ENCODE data around the gene TPBG. TPM values are rescaled to one million over a fixed set of nuclear protein-coding genes. Genes with fewer than 3 reads are reported as not detected.

The TPBG gene
- total RNA-seq (not detected), polyA plus RNA-seq (2.0 TPM)

GRCh38 chr6:82363428-82364086, at the start of gene TPBG:
Gene TPBG (plus strand): TSS chr6:82363817. CDS start chr6:82364962, 1,145 bp downstream.
- ChIA-PET POLR2A (no interaction called here), CTCF (interaction anchor here (0.5 kb wide), 1 partner anchor 529 kb away, joined by 3 read pairs; no protein-coding TSS in a partner anchor)
- H3K27me3 ChIP-seq (ENCODE audit: insufficient read depth, low read length, poor library complexity, severe bottlenecking), result peaks cover 20% of the 10 kb centered on the region
- no peaks in the 10 kb centered on the region for H3K36me3 ChIP-seq (ENCODE audit: insufficient read depth, low read length)
- Mint-ChIP-seq H3K27me3 (peaks cover 32 to 52% of the 10 kb centered on the region in 2 donors), H3K27ac (peak within 1 kb of the TSS in 6 of 8 donors; percentile 2 to 68 (median 49)), H3K36me3 (no peaks in the 10 kb centered on the region), H3K4me3 (peak within 1 kb of the TSS; percentile 79 to 90 (median 86)), H3K9me3 (no peaks in the 10 kb centered on the region), H3K4me1 (peaks cover 16 to 33% (median 21%) of the 10 kb centered on the region in 3 donors)
- DNase-seq, result peak in 2 of 5 donors; percentile 4 to 29
- no peak within 1 kb of the TSS for H3K27ac ChIP-seq (ENCODE audit: low read depth, low read length)
- H3K4me3 ChIP-seq (ENCODE audit: low read length), result peak within 1 kb of the TSS; percentile 41
- H3K4me1 ChIP-seq (ENCODE audit: insufficient read depth, low read length), result peaks cover 5% of the 10 kb centered on the region
- H3K9me3 ChIP-seq (ENCODE audit: low read length), result no peaks in the 10 kb centered on the region

GRCh38 chr6:82322386-82322785, 41.2 kb upstream of the TPBG start:
- Mint-ChIP-seq H3K4me3 (no peak overlapping the region), H3K27me3 (peaks cover 1 to 5% of the 10 kb centered on the region in 2 donors), H3K9me3 (no peaks in the 10 kb centered on the region), H3K36me3 (no peaks in the 10 kb centered on the region), H3K4me1 (no peaks in the 10 kb centered on the region), H3K27ac (no peak overlapping the region)
- H3K27me3 ChIP-seq (ENCODE audit: insufficient read depth, low read length, poor library complexity, severe bottlenecking), result no peaks in the 10 kb centered on the region
- H3K9me3 ChIP-seq (ENCODE audit: low read length), result no peaks in the 10 kb centered on the region
- no peak for DNase-seq
- no peaks in the 10 kb centered on the region for H3K36me3 ChIP-seq (ENCODE audit: insufficient read depth, low read length)
- POLR2A ChIA-PET, result no interaction called here
- H3K27ac ChIP-seq (ENCODE audit: low read depth, low read length), result no peak overlapping the region
- H3K4me3 ChIP-seq (ENCODE audit: low read length), result no peak overlapping the region
- no peaks in the 10 kb centered on the region for H3K4me1 ChIP-seq (ENCODE audit: insufficient read depth, low read length)
- CTCF ChIA-PET, result no interaction called here

- DNase-seq, result no peak
- Mint-ChIP-seq H3K27me3 (peaks cover 5 to 23% of the 10 kb centered on the region in 2 donors), H3K4me3 (no peak overlapping the region), H3K36me3 (no peaks in the 10 kb centered on the region), H3K4me1 (no peaks in the 10 kb centered on the region), H3K27ac (no peak overlapping the region), H3K9me3 (no peaks in the 10 kb centered on the region)
- Histone ChIP-seq H3K4me1 (ENCODE audit: insufficient read depth, low read length) (no peaks in the 10 kb centered on the region), H3K27ac (ENCODE audit: low read depth, low read length) (no peak overlapping the region), H3K4me3 (ENCODE audit: low read length) (no peak overlapping the region), H3K9me3 (ENCODE audit: low read length) (no peaks in the 10 kb centered on the region), H3K36me3 (ENCODE audit: insufficient read depth, low read length) (no peaks in the 10 kb centered on the region), H3K27me3 (ENCODE audit: insufficient read depth, low read length, poor library complexity, severe bottlenecking) (no peaks in the 10 kb centered on the region)
- ChIA-PET CTCF (no interaction called here), POLR2A (no interaction called here)
Measured at GRCh38 chr6:82329766-82330165, 33.9 kb upstream of the TPBG start.

- Mint-ChIP-seq H3K27ac (no peak overlapping the region), H3K9me3 (no peaks in the 10 kb centered on the region), H3K27me3 (peaks cover 5 to 26% of the 10 kb centered on the region in 2 donors), H3K4me1 (no peaks in the 10 kb centered on the region), H3K4me3 (no peak overlapping the region), H3K36me3 (no peaks in the 10 kb centered on the region)
- no peak for DNase-seq
- Histone ChIP-seq H3K36me3 (ENCODE audit: insufficient read depth, low read length) (no peaks in the 10 kb centered on the region), H3K4me1 (ENCODE audit: insufficient read depth, low read length) (no peaks in the 10 kb centered on the region), H3K4me3 (ENCODE audit: low read length) (no peak overlapping the region), H3K9me3 (ENCODE audit: low read length) (no peaks in the 10 kb centered on the region), H3K27ac (ENCODE audit: low read depth, low read length) (no peak overlapping the region), H3K27me3 (ENCODE audit: insufficient read depth, low read length, poor library complexity, severe bottlenecking) (no peaks in the 10 kb centered on the region)
- POLR2A ChIA-PET, result no interaction called here
- CTCF ChIA-PET, result no interaction called here
Measured at GRCh38 chr6:82330171-82330804, 33.3 kb upstream of the TPBG start.

- Histone ChIP-seq H3K9me3 (ENCODE audit: low read length) (no peaks in the 10 kb centered on the region), H3K4me1 (ENCODE audit: insufficient read depth, low read length) (no peaks in the 10 kb centered on the region), H3K36me3 (ENCODE audit: insufficient read depth, low read length) (no peaks in the 10 kb centered on the region), H3K27me3 (ENCODE audit: insufficient read depth, low read length, poor library complexity, severe bottlenecking) (no peaks in the 10 kb centered on the region), H3K27ac (ENCODE audit: low read depth, low read length) (no peak overlapping the region), H3K4me3 (ENCODE audit: low read length) (no peak overlapping the region)
- Mint-ChIP-seq H3K4me1 (no peaks in the 10 kb centered on the region), H3K27me3 (peaks cover 5 to 26% of the 10 kb centered on the region in 2 donors), H3K27ac (no peak overlapping the region), H3K4me3 (no peak overlapping the region), H3K9me3 (no peaks in the 10 kb centered on the region), H3K36me3 (no peaks in the 10 kb centered on the region)
- no peak for DNase-seq
- ChIA-PET POLR2A (no interaction called here), CTCF (no interaction called here)
Measured at GRCh38 chr6:82331031-82331773, 32.4 kb upstream of the TPBG start.

- no peaks in the 10 kb centered on the region for H3K9me3 Mint-ChIP-seq
- H3K27ac Mint-ChIP-seq, result no peak overlapping the region
- CTCF ChIA-PET, result interaction anchor here (1.2 kb wide), 1 partner anchor 10 kb away, joined by 3 read pairs; no protein-coding TSS in a partner anchor
Measured at GRCh38 chr6:82333781-82334180, 29.8 kb upstream of the TPBG start.

GRCh38 chr6:82337688-82338257, 25.8 kb upstream of the TPBG start:
- Mint-ChIP-seq H3K27me3 (peaks cover 8% of the 10 kb centered on the region in 2 donors), H3K27ac (no peak overlapping the region), H3K4me1 (no peaks in the 10 kb centered on the region), H3K9me3 (peaks cover 0 to 10% (median 6%) of the 10 kb centered on the region in 5 donors), H3K4me3 (no peak overlapping the region), H3K36me3 (peaks cover 0 to 17% (median 0%) of the 10 kb centered on the region in 3 donors)
- POLR2A ChIA-PET, result no interaction called here
- H3K27ac ChIP-seq (ENCODE audit: low read depth, low read length), result no peak overlapping the region
- H3K4me1 ChIP-seq (ENCODE audit: insufficient read depth, low read length), result no peaks in the 10 kb centered on the region
- H3K36me3 ChIP-seq (ENCODE audit: insufficient read depth, low read length), result no peaks in the 10 kb centered on the region
- H3K9me3 ChIP-seq (ENCODE audit: low read length), result no peaks in the 10 kb centered on the region
- H3K27me3 ChIP-seq (ENCODE audit: insufficient read depth, low read length, poor library complexity, severe bottlenecking), result no peaks in the 10 kb centered on the region
- DNase-seq, result no peak
- CTCF ChIA-PET, result no interaction called here
- H3K4me3 ChIP-seq (ENCODE audit: low read length), result no peak overlapping the region

More at GRCh38 chr6:82333781-82334180, 29.8 kb upstream of the TPBG start:
- no peaks in the 10 kb centered on the region for H3K36me3 Mint-ChIP-seq
- peaks cover 6 to 22% of the 10 kb centered on the region in 2 donors for H3K27me3 Mint-ChIP-seq
- DNase-seq, result no peak
- no peaks in the 10 kb centered on the region for H3K4me1 ChIP-seq (ENCODE audit: insufficient read depth, low read length)
- H3K27ac ChIP-seq (ENCODE audit: low read depth, low read length), result no peak overlapping the region
- POLR2A ChIA-PET, result no interaction called here
- H3K27me3 ChIP-seq (ENCODE audit: insufficient read depth, low read length, poor library complexity, severe bottlenecking), result no peaks in the 10 kb centered on the region
- no peak overlapping the region for H3K4me3 Mint-ChIP-seq
- H3K4me1 Mint-ChIP-seq, result no peaks in the 10 kb centered on the region
- H3K9me3 ChIP-seq (ENCODE audit: low read length), result no peaks in the 10 kb centered on the region
- no peak overlapping the region for H3K4me3 ChIP-seq (ENCODE audit: low read length)
- no peaks in the 10 kb centered on the region for H3K36me3 ChIP-seq (ENCODE audit: insufficient read depth, low read length)

GRCh38 chr6:82348130-82348529, 15.5 kb upstream of the TPBG start:
- H3K4me3 ChIP-seq (ENCODE audit: low read length), result no peak overlapping the region
- Mint-ChIP-seq H3K4me1 (no peaks in the 10 kb centered on the region), H3K9me3 (peaks cover 0 to 11% (median 6%) of the 10 kb centered on the region in 5 donors), H3K36me3 (peaks cover 0 to 7% (median 0%) of the 10 kb centered on the region in 3 donors), H3K4me3 (no peak overlapping the region), H3K27ac (no peak overlapping the region), H3K27me3 (peaks cover 0 to 23% of the 10 kb centered on the region in 2 donors)
- DNase-seq, result no peak
- H3K27ac ChIP-seq (ENCODE audit: low read depth, low read length), result no peak overlapping the region
- ChIA-PET CTCF (no interaction called here), POLR2A (no interaction called here)
- no peaks in the 10 kb centered on the region for H3K27me3 ChIP-seq (ENCODE audit: insufficient read depth, low read length, poor library complexity, severe bottlenecking)
- H3K9me3 ChIP-seq (ENCODE audit: low read length), result no peaks in the 10 kb centered on the region
- H3K4me1 ChIP-seq (ENCODE audit: insufficient read depth, low read length), result no peaks in the 10 kb centered on the region
- no peaks in the 10 kb centered on the region for H3K36me3 ChIP-seq (ENCODE audit: insufficient read depth, low read length)

Data from CD8-positive, alpha-beta memory T cell (primary cell).